Neural crest cell (in vitro differentiated cells): ENCODE results near the gene OR9A4. TPM values are rescaled to one million over a fixed set of nuclear protein-coding genes. Genes with fewer than 3 reads are reported as not detected.

Experiments
- DNase-seq: peaks from one replicate; pipeline ENCODE4 v3.0.0; 2021; ENCODE audit warnings: low read depth, mixed read lengths, low spot score
- H3K27ac Mint-ChIP-seq: one replicate; pipeline ENCODE4 v1.8.0; 2021; ENCODE audit warnings: mild to moderate bottlenecking, mixed read lengths; ENCODE audit not compliant: unreplicated experiment
- H3K27me3 Mint-ChIP-seq: 2 replicates; pipeline ENCODE4 v1.8.0; 2021; ENCODE audit warnings: low read depth, mild to moderate bottlenecking, mixed read lengths
- H3K36me3 Mint-ChIP-seq: 2 replicates; pipeline ENCODE4 v1.8.0; 2021; ENCODE audit warnings: low read depth, mild to moderate bottlenecking, mixed read lengths
- H3K4me1 Mint-ChIP-seq: 2 replicates; pipeline ENCODE4 v1.8.0; 2021; ENCODE audit warnings: mixed read lengths
- H3K4me3 Mint-ChIP-seq: one replicate; pipeline ENCODE4 v1.8.0; 2021; ENCODE audit warnings: mild to moderate bottlenecking, mixed read lengths
- H3K9me3 Mint-ChIP-seq: 2 replicates; pipeline ENCODE4 v1.8.0; 2021; ENCODE audit warnings: mixed read lengths
- CTCF ChIP-seq: fragments of 200-600 bp; sonication (generic); conservative IDR thresholded peaks from 2 replicates; pipeline ENCODE4 v1.5.0; 2021; ENCODE audit warnings: antibody characterized with exemption, mild to moderate bottlenecking
- total RNA-seq: library from RNA; stranded (reverse); gene quantifications from 2 replicates; pipeline ENCODE4 v1.2.1, GENCODE V29; 2021

OR9A4 gene
- total RNA-seq, 1 donor from 2014 or later, result not detected

GRCh38 chr7:141928146-141928844 is 12.1 kb downstream of the OR9A4 start:
- Mint-ChIP-seq H3K27me3 (peaks cover 2% of the 10 kb centered on the region), H3K36me3 (no peaks in the 10 kb centered on the region), H3K4me1 (no peaks in the 10 kb centered on the region), H3K27ac (no peak overlapping the region), H3K4me3 (no peak overlapping the region), H3K9me3 (no peaks in the 10 kb centered on the region)
- TF ChIP-seq CTCF, result no peak
- no peak for DNase-seq

- peaks cover 2% of the 10 kb centered on the region for H3K27me3 Mint-ChIP-seq
- no peak for DNase-seq
- H3K4me3 Mint-ChIP-seq, result no peak overlapping the region
- no peak overlapping the region for H3K27ac Mint-ChIP-seq
- no peak for TF ChIP-seq CTCF
- no peaks in the 10 kb centered on the region for H3K9me3 Mint-ChIP-seq
- H3K4me1 Mint-ChIP-seq, result no peaks in the 10 kb centered on the region
- H3K36me3 Mint-ChIP-seq, result no peaks in the 10 kb centered on the region
Measured at GRCh38 chr7:141928845-141929195, 12.6 kb downstream of the OR9A4 start.

GRCh38 chr7:141930211-141930610 is 14.0 kb downstream of the OR9A4 start:
- no peaks in the 10 kb centered on the region for H3K4me1 Mint-ChIP-seq
- no peaks in the 10 kb centered on the region for H3K9me3 Mint-ChIP-seq
- peaks cover 2% of the 10 kb centered on the region for H3K27me3 Mint-ChIP-seq
- no peak overlapping the region for H3K4me3 Mint-ChIP-seq
- no peaks in the 10 kb centered on the region for H3K36me3 Mint-ChIP-seq
- DNase-seq, result no peak
- TF ChIP-seq CTCF, result no peak
- no peak overlapping the region for H3K27ac Mint-ChIP-seq

GRCh38 chr7:141941075-141941474 is 24.9 kb downstream of the OR9A4 start:
- Mint-ChIP-seq H3K4me1 (no peaks in the 10 kb centered on the region), H3K27me3 (no peaks in the 10 kb centered on the region), H3K27ac (no peak overlapping the region), H3K9me3 (peaks cover 11% of the 10 kb centered on the region), H3K4me3 (no peak overlapping the region), H3K36me3 (peaks cover 9% of the 10 kb centered on the region)
- no peak for DNase-seq
- TF ChIP-seq CTCF, result no peak

- no peaks in the 10 kb centered on the region for H3K4me1 Mint-ChIP-seq
- no peak overlapping the region for H3K4me3 Mint-ChIP-seq
- no peaks in the 10 kb centered on the region for H3K27me3 Mint-ChIP-seq
- no peak overlapping the region for H3K27ac Mint-ChIP-seq
- TF ChIP-seq CTCF, result no peak
- H3K36me3 Mint-ChIP-seq, result peaks cover 7% of the 10 kb centered on the region
- peaks cover 11% of the 10 kb centered on the region for H3K9me3 Mint-ChIP-seq
- DNase-seq, result no peak
Measured at GRCh38 chr7:141943846-141944245, 27.6 kb downstream of the OR9A4 start.
